Vagina (tissue), 2 donors: ENCODE data around the gene PDE3B.

ENCODE experiments used
- POLR2A ChIP-seq, 2 donors: fragments of 450-650 bp; IDR thresholded peaks; one replicate each; pipeline ENCODE4 v1.6.1; 2017; ENCODE audit warnings: antibody characterized with exemption in 2 of 2, mild to moderate bottlenecking in 2 of 2, moderate library complexity in 2 of 2
- POLR2AphosphoS5 ChIP-seq, 2 donors: sonication (generic); formaldehyde crosslinking; IDR thresholded peaks; one replicate each; pipeline ENCODE4 v1.9.0; 2017; ENCODE audit warnings: antibody characterized with exemption in 2 of 2, mild to moderate bottlenecking in 2 of 2, low read depth in 1 of 2; ENCODE audit not compliant: insufficient read depth in 1 of 2
- TF ChIP-seq, protein P1 (sequence below), 3 experiments: fragments of 450-650 bp in 2 of 3; fragments of 200-600 bp in 1 of 3; sonication (generic) in 1 of 3; IDR thresholded peaks; one replicate each; pipeline ENCODE4 v1.5.1; 2017 to 2019; ENCODE audit warnings: antibody characterized with exemption in 3 of 3, mild to moderate bottlenecking in 2 of 3, moderate library complexity in 2 of 3

DNA sequence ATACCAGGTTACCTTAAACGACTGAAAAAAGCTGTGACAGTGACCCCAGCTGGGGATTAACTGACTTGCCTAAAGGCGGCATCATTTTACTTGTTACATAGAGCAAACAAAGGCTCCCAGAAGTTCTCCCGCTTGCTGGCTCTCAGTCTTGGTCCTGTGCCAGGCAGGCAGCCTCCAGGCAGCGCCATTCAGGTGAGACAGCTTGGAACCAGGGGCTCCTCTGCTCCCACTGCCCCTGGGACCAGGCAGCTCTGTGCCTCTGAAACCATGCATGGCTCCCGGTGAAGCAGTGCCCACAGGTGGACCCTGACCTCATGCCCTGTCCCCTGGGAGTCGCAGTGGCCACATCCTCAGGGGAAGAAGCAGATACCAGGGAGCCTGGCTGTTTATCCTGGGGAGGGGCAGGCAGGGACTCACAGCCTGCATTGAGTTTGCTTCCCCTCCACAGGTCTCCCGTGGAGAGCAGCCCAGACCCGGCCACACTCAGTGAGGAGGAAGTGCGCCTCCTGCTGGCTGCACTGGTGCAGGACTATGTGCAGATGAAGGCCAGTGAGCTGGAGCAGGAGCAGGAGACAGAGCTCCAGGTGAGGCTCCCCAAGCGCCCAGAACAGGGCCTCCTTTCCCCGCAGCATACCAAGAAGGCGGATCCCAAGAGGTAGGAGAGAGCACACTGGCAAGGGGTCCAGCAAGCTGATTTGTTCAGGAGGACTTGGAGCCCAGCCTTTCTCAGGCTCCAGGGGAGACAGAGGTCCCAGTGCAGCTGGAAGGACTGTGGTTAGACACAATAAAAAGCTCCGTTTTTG, 264.0 kb downstream of the PDE3B start:
- TF ChIP-seq, protein P1, sequence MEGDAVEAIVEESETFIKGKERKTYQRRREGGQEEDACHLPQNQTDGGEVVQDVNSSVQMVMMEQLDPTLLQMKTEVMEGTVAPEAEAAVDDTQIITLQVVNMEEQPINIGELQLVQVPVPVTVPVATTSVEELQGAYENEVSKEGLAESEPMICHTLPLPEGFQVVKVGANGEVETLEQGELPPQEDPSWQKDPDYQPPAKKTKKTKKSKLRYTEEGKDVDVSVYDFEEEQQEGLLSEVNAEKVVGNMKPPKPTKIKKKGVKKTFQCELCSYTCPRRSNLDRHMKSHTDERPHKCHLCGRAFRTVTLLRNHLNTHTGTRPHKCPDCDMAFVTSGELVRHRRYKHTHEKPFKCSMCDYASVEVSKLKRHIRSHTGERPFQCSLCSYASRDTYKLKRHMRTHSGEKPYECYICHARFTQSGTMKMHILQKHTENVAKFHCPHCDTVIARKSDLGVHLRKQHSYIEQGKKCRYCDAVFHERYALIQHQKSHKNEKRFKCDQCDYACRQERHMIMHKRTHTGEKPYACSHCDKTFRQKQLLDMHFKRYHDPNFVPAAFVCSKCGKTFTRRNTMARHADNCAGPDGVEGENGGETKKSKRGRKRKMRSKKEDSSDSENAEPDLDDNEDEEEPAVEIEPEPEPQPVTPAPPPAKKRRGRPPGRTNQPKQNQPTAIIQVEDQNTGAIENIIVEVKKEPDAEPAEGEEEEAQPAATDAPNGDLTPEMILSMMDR (IDR thresholded peaks at IDR 0.05): peak; percentile 19 to 65 (median 36)
- TF ChIP-seq POLR2A (IDR thresholded peaks at IDR 0.05): no peak
- TF ChIP-seq POLR2AphosphoS5 (IDR thresholded peaks at IDR 0.05; ENCODE audit: insufficient read depth in 1 of 2, low read depth in 1 of 2): no peak
